ENCODE measurements around the gene CASP7. TPM values are rescaled to one million over a fixed set of nuclear protein-coding genes. Genes with fewer than 3 reads are reported as not detected.

CASP7 gene
- total RNA-seq, 4 donors from 2014 or later = 5.3 to 23.9 (median 8.9) TPM

- peak in 1 of 2 donors; percentile 46 for DNase-seq
- no peak for TF ChIP-seq POLR2A (IDR thresholded peaks at IDR 0.05)
- TF ChIP-seq CTCF (IDR thresholded peaks at IDR 0.05 in 4 of 5, conservative IDR thresholded peaks at IDR 0.05 in 1 of 5) = no peak
- ATAC-seq = no peak
- Histone ChIP-seq H3K4me1 (peaks cover 75 to 82% of the 10 kb centered on the region in 2 donors), H3K4me3 (no peak overlapping the region), H3K27ac (peak overlapping the region; percentile 94 to 96 (median 96)), H3K9me3 (no peaks in the 10 kb centered on the region), H3K27me3 (no peaks in the 10 kb centered on the region), H3K36me3 (peaks cover 0 to 43% of the 10 kb centered on the region in 2 donors)
- intact Hi-C loops (cut with DNase I; ENCODE audit: low total_unique reads) = no loop called here
- in situ Hi-C loops (cut with MboI; ENCODE audit: low sequenced_read_pairs in 4 of 4) = no loop called here
Observed at GRCh38 chr10:113656896-113657295, 22.8 kb upstream of the CASP7 start.

- in situ Hi-C loops (cut with MboI; ENCODE audit: low sequenced_read_pairs in 4 of 4) = no loop called here
- DNase-seq (no peak), ATAC-seq (no peak)
- peaks cover 0 to 37% of the 10 kb centered on the region in 2 donors for H3K36me3 ChIP-seq
- TF ChIP-seq CTCF (IDR thresholded peaks at IDR 0.05 in 4 of 5, conservative IDR thresholded peaks at IDR 0.05 in 1 of 5) (no peak), POLR2A (IDR thresholded peaks at IDR 0.05) (no peak)
- H3K27ac ChIP-seq = peak overlapping the region; percentile 94 to 96 (median 96)
- no peak overlapping the region for H3K4me3 ChIP-seq
- intact Hi-C loops (cut with DNase I; ENCODE audit: low total_unique reads) = no loop called here
- H3K4me1 ChIP-seq = peaks cover 77 to 81% of the 10 kb centered on the region in 2 donors
- no peaks in the 10 kb centered on the region for H3K27me3 ChIP-seq
- H3K9me3 ChIP-seq = no peaks in the 10 kb centered on the region
Observed at GRCh38 chr10:113657544-113657943, 22.2 kb upstream of the CASP7 start.

GRCh38 chr10:113661332-113661731, 18.4 kb upstream of the CASP7 start:
- intact Hi-C loops (cut with DNase I; ENCODE audit: low total_unique reads) = no loop called here
- TF ChIP-seq CTCF (IDR thresholded peaks at IDR 0.05 in 4 of 5, conservative IDR thresholded peaks at IDR 0.05 in 1 of 5) (no peak), POLR2A (IDR thresholded peaks at IDR 0.05) (peak; percentile 50 to 77)

GRCh38 chr10:113663142-113663541, 16.6 kb upstream of the CASP7 start:
- ATAC-seq (peak; percentile 57 to 60), DNase-seq (peak; percentile 54 to 70)
- H3K36me3 ChIP-seq = no peaks in the 10 kb centered on the region
- H3K27ac ChIP-seq = peak overlapping the region; percentile 94 to 96 (median 96)
- no peaks in the 10 kb centered on the region for H3K27me3 ChIP-seq
- intact Hi-C loops (cut with DNase I; ENCODE audit: low total_unique reads) = no loop called here
- no peaks in the 10 kb centered on the region for H3K9me3 ChIP-seq
- in situ Hi-C loops (cut with MboI; ENCODE audit: low sequenced_read_pairs in 4 of 4) = no loop called here
- TF ChIP-seq POLR2A (IDR thresholded peaks at IDR 0.05) (peak; percentile 11 to 19), CTCF (IDR thresholded peaks at IDR 0.05 in 4 of 5, conservative IDR thresholded peaks at IDR 0.05 in 1 of 5) (no peak)
- peaks cover 55 to 66% of the 10 kb centered on the region in 2 donors for H3K4me1 ChIP-seq
- peak overlapping the region; percentile 48 to 60 (median 60) for H3K4me3 ChIP-seq

More at GRCh38 chr10:113661332-113661731, 18.4 kb upstream of the CASP7 start:
- in situ Hi-C loops (cut with MboI; ENCODE audit: low sequenced_read_pairs in 4 of 4) = no loop called here
- DNase-seq (peak; percentile 53 to 83), ATAC-seq (peak; percentile 64 to 69)
- H3K9me3 ChIP-seq = no peaks in the 10 kb centered on the region
- peak overlapping the region; percentile 94 to 96 (median 96) for H3K27ac ChIP-seq
- peaks cover 66 to 80% of the 10 kb centered on the region in 2 donors for H3K4me1 ChIP-seq
- no peaks in the 10 kb centered on the region for H3K27me3 ChIP-seq
- peaks cover 0 to 15% of the 10 kb centered on the region in 2 donors for H3K36me3 ChIP-seq
- peak overlapping the region; percentile 9 to 60 (median 60) for H3K4me3 ChIP-seq

- in situ Hi-C loops (cut with MboI; ENCODE audit: low sequenced_read_pairs in 4 of 4) = no loop called here
- TF ChIP-seq CTCF (IDR thresholded peaks at IDR 0.05 in 4 of 5, conservative IDR thresholded peaks at IDR 0.05 in 1 of 5) (no peak), POLR2A (IDR thresholded peaks at IDR 0.05) (peak; percentile 87 to 88)
- Histone ChIP-seq H3K4me3 (peak within 1 kb of the TSS; percentile 48 to 60 (median 60)), H3K9me3 (no peaks in the 10 kb centered on the region), H3K36me3 (no peaks in the 10 kb centered on the region), H3K4me1 (peaks cover 47 to 58% of the 10 kb centered on the region in 2 donors), H3K27me3 (no peaks in the 10 kb centered on the region), H3K27ac (peak within 1 kb of the TSS; percentile 94 to 96 (median 96))
- DNase-seq = peak; percentile 69 to 83
- ATAC-seq = peak; percentile 70 to 82
- intact Hi-C loops (cut with DNase I; ENCODE audit: low total_unique reads) = no loop called here
Observed at GRCh38 chr10:113663908-113664307, 15.8 kb upstream of the CASP7 start, which contains the start of gene NRAP. TSS of gene NRAP (minus strand) at chr10:113664041. CDS start at chr10:113663882, 159 bp downstream.

Data from gastrocnemius medialis (tissue), 4 donors.